Keratinocyte (primary cell): ENCODE results near the gene PCGF3. TPM values are rescaled to one million over a fixed set of nuclear protein-coding genes. Genes with fewer than 3 reads are reported as not detected.

ENCODE experiments used
- DNase-seq: peaks from one replicate; pipeline ENCODE4 v3.0.0-alpha.2; 2011; ENCODE audit warnings: low read depth, missing footprints, low spot score
- FAIRE-seq: peaks from 2 replicates; lab custom pipeline; 2011; peaks lifted over from hg19 to GRCh38; lab: Jason Lieb, UNC
- H2AFZ ChIP-seq: 2 replicates; pipeline ENCODE4 v1.6.0; 2012; ENCODE audit warnings: low read length, control low read depth, inconsistent platforms; ENCODE audit not compliant: control insufficient read depth
- H3K27ac ChIP-seq: 2 replicates; pipeline ENCODE4 v1.5.1; 2011; ENCODE audit warnings: low read length; ENCODE audit not compliant: control insufficient read depth, insufficient read depth
- H3K27me3 ChIP-seq: 3 replicates; pipeline ENCODE4 v1.6.0; 2011; ENCODE audit warnings: low read length; ENCODE audit not compliant: control insufficient read depth, insufficient read depth; ENCODE audit errors: extremely low read depth
- H3K36me3 ChIP-seq, 2 experiments: 2 replicates in 1 of 2; 3 replicates in 1 of 2; pipeline ENCODE4 v1.5.1; 2011; ENCODE audit warnings: low read length in 2 of 2, mild to moderate bottlenecking in 1 of 2; ENCODE audit not compliant: control insufficient read depth in 2 of 2, insufficient read depth in 2 of 2; ENCODE audit errors: extremely low read depth in 1 of 2
- H3K4me1 ChIP-seq: 3 replicates; pipeline ENCODE4 v1.5.1; 2011; ENCODE audit warnings: low read length; ENCODE audit not compliant: control insufficient read depth, insufficient read depth; ENCODE audit errors: extremely low read depth
- H3K4me2 ChIP-seq: 3 replicates; pipeline ENCODE4 v1.6.0; 2011; ENCODE audit warnings: low read depth, low read length; ENCODE audit not compliant: control insufficient read depth, insufficient read depth; ENCODE audit errors: extremely low read depth
- H3K4me3 ChIP-seq, 3 experiments: fragments of 200-600 bp in 1 of 3; sonication (generic) in 1 of 3; 2 replicates in 2 of 3; 3 replicates in 1 of 3; pipeline ENCODE4 v1.5.1; 2011 to 2016; ENCODE audit warnings: low read length in 3 of 3, mild to moderate bottlenecking in 3 of 3, control low read depth in 2 of 3, inconsistent platforms in 1 of 3, low read depth in 1 of 3, mixed read lengths in 1 of 3, mixed run types in 1 of 3, moderate library complexity in 1 of 3; ENCODE audit not compliant: control insufficient read depth in 2 of 3, insufficient read depth in 2 of 3; ENCODE audit errors: extremely low read depth in 1 of 3
- H3K79me2 ChIP-seq: 2 replicates; pipeline ENCODE4 v1.6.0; 2012; ENCODE audit warnings: low read length; ENCODE audit not compliant: control insufficient read depth, insufficient read depth
- H3K9ac ChIP-seq: 3 replicates; pipeline ENCODE4 v1.6.0; 2011; ENCODE audit warnings: low read length; ENCODE audit not compliant: control insufficient read depth, insufficient read depth; ENCODE audit errors: extremely low read depth
- H3K9me1 ChIP-seq: 3 replicates; pipeline ENCODE4 v1.6.0; 2011; ENCODE audit warnings: low read length; ENCODE audit not compliant: control insufficient read depth, insufficient read depth; ENCODE audit errors: extremely low read depth
- H3K9me3 ChIP-seq: 2 replicates; pipeline ENCODE4 v1.5.1; 2012; ENCODE audit warnings: low read depth, low read length; ENCODE audit not compliant: control insufficient read depth
- H4K20me1 ChIP-seq: 3 replicates; pipeline ENCODE4 v1.6.0; 2011; ENCODE audit warnings: low read length; ENCODE audit not compliant: control insufficient read depth, insufficient read depth; ENCODE audit errors: extremely low read depth
- EZH2 ChIP-seq: IDR thresholded peaks from one replicate; pipeline ENCODE4 v1.6.1; 2012; ENCODE audit warnings: inconsistent platforms, mild to moderate bottlenecking, low read length, moderate library complexity
- dilution Hi-C: fragments of 300-500 bp; cut with MboI; formaldehyde crosslinking; loops from one replicate; pipeline ENCODE4 v1.7.0; 2020; ENCODE audit warnings: low sequenced_read_pairs; ENCODE audit not compliant: extremely low pct_ligation_motif_present
- polyA plus RNA-seq, 5 experiments: library from polyadenylated mRNA; depleted of rRNA in 3 of 5; stranded (reverse) in 3 of 5; stranded (forward) in 1 of 5; unstranded in 1 of 5; fragments of >200 nt; gene quantifications; 1 replicate in 1 of 5; 2 replicates in 3 of 5; 3 replicates in 1 of 5; pipeline versions ENCODE4 v1.2.1 to v1.2.3, GENCODE V29; 2011 to 2012; ENCODE audit warnings: missing spikeins in 2 of 5, low read depth in 1 of 5, low replicate concordance in 1 of 5
- TF ChIP-seq, protein P1 (sequence below), 3 experiments: IDR thresholded peaks in 1 of 3; conservative IDR thresholded peaks in 1 of 3; optimal IDR thresholded peaks in 1 of 3; 2 replicates in 2 of 3; 3 replicates in 1 of 3; pipeline versions ENCODE3 to v1.5.1; 2011; ENCODE audit warnings: low read length in 3 of 3, mild to moderate bottlenecking in 3 of 3, moderate library complexity in 2 of 3, control low read depth in 1 of 3, inconsistent platforms in 1 of 3; ENCODE audit not compliant: insufficient read depth in 2 of 3; ENCODE audit errors: extremely low read depth in 1 of 3

The PCGF3 gene
- polyA plus RNA-seq, 1 donor (not counting 4 experiments of a cell fraction or from before 2014, with no cell fraction given) = 40.1 TPM

DNA sequence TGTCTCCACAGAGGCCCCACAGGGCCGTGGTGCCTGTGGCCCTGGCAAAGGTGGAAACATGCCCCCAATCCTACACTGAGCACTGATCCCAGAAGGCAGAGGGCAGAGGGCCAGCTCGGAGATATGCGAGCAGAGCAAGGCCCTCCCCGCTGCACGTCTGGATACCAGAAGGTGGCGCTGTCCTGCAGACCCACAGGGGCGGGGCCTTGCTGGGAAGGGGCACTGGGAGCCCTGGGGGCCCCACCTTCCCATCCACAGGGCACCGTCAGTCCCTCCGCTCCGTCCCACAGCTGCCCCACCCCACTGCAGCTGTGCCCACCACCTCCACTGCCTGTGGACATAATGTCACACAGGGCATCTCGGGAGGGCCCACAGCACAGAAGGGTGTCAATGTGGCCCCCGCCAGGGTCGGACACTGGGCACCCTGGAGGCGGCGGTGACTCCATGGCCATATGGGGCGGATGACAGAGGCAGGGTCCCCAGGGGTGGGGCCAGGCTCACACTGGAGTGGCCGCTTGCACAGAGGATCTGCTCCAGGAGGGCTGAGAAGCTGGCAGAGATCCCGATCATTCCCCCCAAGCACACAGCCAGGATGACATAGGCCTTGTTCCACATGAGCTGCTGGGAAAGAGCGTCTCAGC lies 21.5 kb upstream of the PCGF3 start:
- H3K27ac ChIP-seq = no peak overlapping the region
- peaks cover 22% of the 10 kb centered on the region for H3K27me3 ChIP-seq
- H3K9me3 ChIP-seq = no peaks in the 10 kb centered on the region
- H3K79me2 ChIP-seq = no peaks in the 10 kb centered on the region
- H2AFZ ChIP-seq = no peak overlapping the region
- H3K4me3 ChIP-seq = no peak overlapping the region
- no peak for FAIRE-seq
- H3K9me1 ChIP-seq = no peaks in the 10 kb centered on the region
- peaks cover 6% of the 10 kb centered on the region for H3K4me1 ChIP-seq
- dilution Hi-C loops = no loop called here
- H4K20me1 ChIP-seq = peaks cover 4% of the 10 kb centered on the region
- no peak for TF ChIP-seq EZH2
- TF ChIP-seq, protein P1, sequence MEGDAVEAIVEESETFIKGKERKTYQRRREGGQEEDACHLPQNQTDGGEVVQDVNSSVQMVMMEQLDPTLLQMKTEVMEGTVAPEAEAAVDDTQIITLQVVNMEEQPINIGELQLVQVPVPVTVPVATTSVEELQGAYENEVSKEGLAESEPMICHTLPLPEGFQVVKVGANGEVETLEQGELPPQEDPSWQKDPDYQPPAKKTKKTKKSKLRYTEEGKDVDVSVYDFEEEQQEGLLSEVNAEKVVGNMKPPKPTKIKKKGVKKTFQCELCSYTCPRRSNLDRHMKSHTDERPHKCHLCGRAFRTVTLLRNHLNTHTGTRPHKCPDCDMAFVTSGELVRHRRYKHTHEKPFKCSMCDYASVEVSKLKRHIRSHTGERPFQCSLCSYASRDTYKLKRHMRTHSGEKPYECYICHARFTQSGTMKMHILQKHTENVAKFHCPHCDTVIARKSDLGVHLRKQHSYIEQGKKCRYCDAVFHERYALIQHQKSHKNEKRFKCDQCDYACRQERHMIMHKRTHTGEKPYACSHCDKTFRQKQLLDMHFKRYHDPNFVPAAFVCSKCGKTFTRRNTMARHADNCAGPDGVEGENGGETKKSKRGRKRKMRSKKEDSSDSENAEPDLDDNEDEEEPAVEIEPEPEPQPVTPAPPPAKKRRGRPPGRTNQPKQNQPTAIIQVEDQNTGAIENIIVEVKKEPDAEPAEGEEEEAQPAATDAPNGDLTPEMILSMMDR (optimal IDR thresholded peaks at IDR 0.05 in 1 of 3, IDR thresholded peaks at IDR 0.05 in 1 of 3, conservative IDR thresholded peaks at IDR 0.05 in 1 of 3; ENCODE audit: extremely low read depth in 1 of 3, insufficient read depth in 2 of 3, low read length in 3 of 3) = peak in 2 of 3 experiments; percentile 66 to 92
- H3K4me2 ChIP-seq = no peak overlapping the region
- no peaks in the 10 kb centered on the region for H3K36me3 ChIP-seq
- H3K9ac ChIP-seq = no peak overlapping the region
- DNase-seq = peak; percentile 15

DNA sequence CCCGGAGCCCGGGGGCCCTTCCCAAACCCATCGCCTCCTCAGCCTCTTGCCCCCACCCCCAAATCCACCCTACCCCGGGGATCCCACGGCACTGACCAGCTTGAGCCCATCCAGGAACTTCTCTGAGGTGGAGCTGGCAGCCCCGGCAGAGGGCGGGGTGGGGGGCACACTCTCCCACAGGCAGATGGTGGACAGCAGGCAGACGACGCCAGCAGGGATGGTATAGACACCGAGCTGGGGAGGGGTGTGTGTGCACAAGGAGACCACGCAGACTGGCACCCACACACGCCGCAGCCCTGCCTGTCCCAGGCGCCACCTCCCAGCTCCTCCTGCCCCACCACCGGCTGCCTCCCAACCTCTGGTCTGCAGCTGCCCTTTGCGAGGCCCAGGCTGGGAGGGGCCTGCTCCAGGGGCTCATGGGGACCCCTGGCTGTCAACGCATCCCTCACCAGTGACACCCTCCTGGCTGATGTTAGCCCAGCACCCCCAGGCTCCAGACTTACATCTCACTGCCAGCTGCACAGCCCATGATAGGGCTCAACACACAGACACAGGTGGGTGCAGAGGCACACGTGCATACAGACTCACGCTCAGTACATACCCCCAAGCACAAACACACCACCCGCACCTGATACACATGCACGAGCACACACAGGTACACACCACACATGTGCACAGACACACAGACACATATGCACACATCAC lies 20.9 kb upstream of the PCGF3 start:
- Histone ChIP-seq H3K27ac (no peak overlapping the region), H4K20me1 (peaks cover 4% of the 10 kb centered on the region), H2AFZ (no peak overlapping the region), H3K9me1 (no peaks in the 10 kb centered on the region), H3K27me3 (peaks cover 22% of the 10 kb centered on the region), H3K4me1 (peaks cover 6% of the 10 kb centered on the region), H3K79me2 (no peaks in the 10 kb centered on the region), H3K9ac (no peak overlapping the region), H3K9me3 (no peaks in the 10 kb centered on the region), H3K4me2 (no peak overlapping the region), H3K4me3 (no peak overlapping the region), H3K36me3 (no peaks in the 10 kb centered on the region)
- dilution Hi-C loops = no loop called here
- FAIRE-seq (no peak), DNase-seq (no peak)
- TF ChIP-seq, protein P1 (optimal IDR thresholded peaks at IDR 0.05 in 1 of 3, IDR thresholded peaks at IDR 0.05 in 1 of 3, conservative IDR thresholded peaks at IDR 0.05 in 1 of 3; ENCODE audit: extremely low read depth in 1 of 3, insufficient read depth in 2 of 3, low read length in 3 of 3) = no peak
- TF ChIP-seq EZH2 = no peak
